Heart left ventricle (tissue), 16 donors: ENCODE data around the gene HP1BP3. TPM values are rescaled to one million over a fixed set of nuclear protein-coding genes. Genes with fewer than 3 reads are reported as not detected.
A peak's percentile ranks its signal among the peaks of the same experiment; 100 is the strongest.

ENCODE experiments used
- ATAC-seq, 4 donors: fragments of 200-7000 bp; cut with Tn5 transposase; one replicate each; pipeline ENCODE4 v1.9.1; 2020 to 2022; ENCODE audit warnings: moderate library complexity in 4 of 4, mild to moderate bottlenecking in 3 of 4, moderate number of reproducible peaks in 1 of 4
- DNase-seq, 5 donors: peaks; one replicate each; pipeline ENCODE4 v3.0.0-alpha.2; 2020
- H3K27ac ChIP-seq, 12 donors: fragments of 200-600 bp; sonication (generic) in 4 of 12; one replicate each; pipeline versions ENCODE4 v1.5.0 to v1.8.0; 2016 to 2022; ENCODE audit warnings: mild to moderate bottlenecking in 2 of 12
- H3K27me3 ChIP-seq, 9 donors: fragments of 200-600 bp; sonication (generic) in 2 of 9; one replicate each; pipeline versions ENCODE4 v1.5.1 to v1.8.0; 2016 to 2022; ENCODE audit warnings: mild to moderate bottlenecking in 3 of 9
- H3K36me3 ChIP-seq, 9 donors: fragments of 200-600 bp; sonication (generic) in 2 of 9; one replicate each; pipeline versions ENCODE4 v1.5.0 to v1.8.0; 2018 to 2022; ENCODE audit warnings: mild to moderate bottlenecking in 2 of 9
- H3K4me1 ChIP-seq, 12 donors: fragments of 200-600 bp; sonication (generic) in 4 of 12; one replicate each; pipeline versions ENCODE4 v1.5.0 to v1.8.0; 2016 to 2022; ENCODE audit warnings: mild to moderate bottlenecking in 3 of 12
- H3K4me3 ChIP-seq, 12 donors: fragments of 200-600 bp; sonication (generic) in 4 of 12; one replicate each; pipeline versions ENCODE4 v1.5.0 to v1.8.0; 2017 to 2022; ENCODE audit warnings: mild to moderate bottlenecking in 9 of 12, moderate library complexity in 4 of 12
- H3K9me3 ChIP-seq, 12 donors: fragments of 200-600 bp; sonication (generic) in 4 of 12; one replicate each; pipeline versions ENCODE4 v1.5.0 to v1.8.0; 2016 to 2022; ENCODE audit warnings: mild to moderate bottlenecking in 1 of 12
- POLR2A ChIP-seq, 2 donors: fragments of 450-650 bp; IDR thresholded peaks; one replicate each; pipeline ENCODE4 v1.6.1; 2017; ENCODE audit warnings: antibody characterized with exemption in 2 of 2, mild to moderate bottlenecking in 2 of 2, moderate library complexity in 2 of 2
- WGBS, 4 donors: extraction: QIAGEN DNeasy Blood & Tissue Kit in 2 of 4; methylation state at CpG; one replicate each; pipeline versions ENCODE4 v1.1.5 to v1.1.7; 2013 to 2018; 5-methylcytosine and 5-hydroxymethylcytosine counted together
- intact Hi-C, 10 donors: fragments of 100-400 bp; cut with DNase I; formaldehyde crosslinking; loops; one replicate each; pipeline versions ENCODE4 v1.11.1 to v1.14.2; 2022
- polyA plus RNA-seq, 2 donors: library from polyadenylated mRNA; stranded (reverse); fragments of 200-250 nt; gene quantifications; one replicate each; pipeline ENCODE4 v1.2.3, GENCODE V29; 2013
- total RNA-seq, 9 donors: library from RNA; depleted of rRNA in 2 of 9; stranded (reverse); fragments of >200 nt in 2 of 9; fragmentation: NEBNext Ultra II Directional in 3 of 9; extraction: Animal tissue kit (Norgen Biotek cat#: 25700) in 3 of 9; gene quantifications; one replicate each; pipeline versions ENCODE4 v1.1.0 to v1.2.4, GENCODE V29; 2016 to 2023
- TF ChIP-seq, protein P1 (sequence below), 12 donors: fragments of 200-600 bp; sonication (generic) in 4 of 12; IDR thresholded peaks; one replicate each; pipeline versions ENCODE4 v1.5.0 to v1.8.0; 2018 to 2022; ENCODE audit warnings: antibody characterized with exemption in 12 of 12, mild to moderate bottlenecking in 5 of 12
- donor health status: ischemic (EF 13 %, LVEDD 7.1; RV severe dilation, severe dysfunction).
- donor health status: healthy with polysubstance abuse.
- donor health status: DM: no; HTN: yes; CAD: no.
- donor health status: DM: no; HTN: no; CAD: no.
- donor health status: ischemic (EF 25% LVEDD 6.9; RV normal size, moderate dysfunction).
- donor health status: ischemic (EF 25% LVEDD 5.7; RV mildly dilated, moderate dysfunction).
- donor health status: healthy.
- donor health status: DM: yes; HTN: yes; CAD: no.
- donor health status: ischemic (EF 35%, LVEDD 5.7; RV mildly dilated, moderate dysfunction).
- donor health status: nonischemic (EF 11% LVEDD 7.7; RV severe dilation, severe dysfunction).
- donor health status: DM: yes; HTN: yes; CAD: no.
- donor health status: PGD.
- donor health status: ischemic (EF 29% LVEDD 5.4; RV normal size, mild dysfunction).
- donor health status: nonischemic (EF 23%, LVEDD 6.1; RV moderate dilation, normal function).

The HP1BP3 gene
- total and polyA plus RNA-seq, 11 donors, result 37.9 to 152 (median 113) TPM

GRCh38 chr1:20731057-20731991, 55.8 kb downstream of the HP1BP3 start:
- Histone ChIP-seq H3K4me3 (peak overlapping the region; percentile 42 to 69 (median 56)), H3K36me3 (no peaks in the 10 kb centered on the region), H3K9me3 (no peaks in the 10 kb centered on the region), H3K27ac (no peak overlapping the region), H3K27me3 (peaks cover 4 to 45% (median 26%) of the 10 kb centered on the region in 9 donors), H3K4me1 (peaks cover 0 to 32% (median 13%) of the 10 kb centered on the region in 12 donors)
- intact Hi-C loops, result loop anchor here in 4 of 10 donors (5.0 to 10.0 kb wide), 4 partner anchors 34 to 209 kb away; no protein-coding TSS in a partner anchor
- WGBS, 4 donors, result 12 to 20% (median 15%) methylated on average over 35 to 62 of the region's 62 CpGs
- DNase-seq (no peak), ATAC-seq (no peak)
- no peak for TF ChIP-seq POLR2A (IDR thresholded peaks at IDR 0.05)
- TF ChIP-seq, protein P1, sequence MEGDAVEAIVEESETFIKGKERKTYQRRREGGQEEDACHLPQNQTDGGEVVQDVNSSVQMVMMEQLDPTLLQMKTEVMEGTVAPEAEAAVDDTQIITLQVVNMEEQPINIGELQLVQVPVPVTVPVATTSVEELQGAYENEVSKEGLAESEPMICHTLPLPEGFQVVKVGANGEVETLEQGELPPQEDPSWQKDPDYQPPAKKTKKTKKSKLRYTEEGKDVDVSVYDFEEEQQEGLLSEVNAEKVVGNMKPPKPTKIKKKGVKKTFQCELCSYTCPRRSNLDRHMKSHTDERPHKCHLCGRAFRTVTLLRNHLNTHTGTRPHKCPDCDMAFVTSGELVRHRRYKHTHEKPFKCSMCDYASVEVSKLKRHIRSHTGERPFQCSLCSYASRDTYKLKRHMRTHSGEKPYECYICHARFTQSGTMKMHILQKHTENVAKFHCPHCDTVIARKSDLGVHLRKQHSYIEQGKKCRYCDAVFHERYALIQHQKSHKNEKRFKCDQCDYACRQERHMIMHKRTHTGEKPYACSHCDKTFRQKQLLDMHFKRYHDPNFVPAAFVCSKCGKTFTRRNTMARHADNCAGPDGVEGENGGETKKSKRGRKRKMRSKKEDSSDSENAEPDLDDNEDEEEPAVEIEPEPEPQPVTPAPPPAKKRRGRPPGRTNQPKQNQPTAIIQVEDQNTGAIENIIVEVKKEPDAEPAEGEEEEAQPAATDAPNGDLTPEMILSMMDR (IDR thresholded peaks at IDR 0.05), result no peak

DNA sequence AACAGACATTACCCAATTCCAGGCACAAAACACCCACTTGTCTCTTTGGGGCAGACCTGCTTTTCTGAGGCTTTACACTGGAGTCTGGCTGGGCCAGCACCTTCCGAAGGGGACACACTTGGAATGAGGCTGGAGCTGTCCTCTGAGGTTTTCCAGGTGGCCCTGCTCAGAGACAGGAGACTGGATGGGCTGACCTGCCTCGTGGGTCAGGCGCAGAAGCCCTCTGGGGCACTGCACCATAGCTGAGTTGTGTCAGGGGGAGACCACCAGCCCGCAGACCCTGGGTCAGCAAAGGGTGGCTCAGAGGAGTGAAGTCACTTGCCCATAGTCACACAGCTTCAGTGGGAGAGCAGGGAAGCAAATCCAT, 56.4 kb downstream of the HP1BP3 start:
- no peaks in the 10 kb centered on the region for H3K36me3 ChIP-seq
- no peak for DNase-seq
- intact Hi-C loops, result loop anchor here in 4 of 10 donors (5.0 to 10.0 kb wide), 4 partner anchors 33 to 208 kb away; no protein-coding TSS in a partner anchor
- no peak overlapping the region for H3K27ac ChIP-seq
- H3K4me3 ChIP-seq, result no peak overlapping the region
- TF ChIP-seq, protein P1 (IDR thresholded peaks at IDR 0.05), result no peak
- TF ChIP-seq POLR2A (IDR thresholded peaks at IDR 0.05), result no peak
- peaks cover 0 to 32% (median 13%) of the 10 kb centered on the region in 12 donors for H3K4me1 ChIP-seq
- no peak for ATAC-seq
- peaks cover 4 to 45% (median 26%) of the 10 kb centered on the region in 9 donors for H3K27me3 ChIP-seq
- 29 to 38% (median 37%) methylated on average over 4 of the region's 4 CpGs for WGBS, 4 donors
- no peaks in the 10 kb centered on the region for H3K9me3 ChIP-seq

GRCh38 chr1:20729990-20730689, 57.0 kb downstream of the HP1BP3 start:
- Histone ChIP-seq H3K36me3 (no peaks in the 10 kb centered on the region), H3K27me3 (peaks cover 4 to 45% (median 26%) of the 10 kb centered on the region in 9 donors), H3K4me3 (no peak overlapping the region), H3K27ac (no peak overlapping the region), H3K9me3 (no peaks in the 10 kb centered on the region), H3K4me1 (peaks cover 0 to 32% (median 13%) of the 10 kb centered on the region in 12 donors)
- TF ChIP-seq, protein P1 (IDR thresholded peaks at IDR 0.05), result no peak
- no peak for TF ChIP-seq POLR2A (IDR thresholded peaks at IDR 0.05)
- no peak for ATAC-seq
- 17 to 31% (median 23%) methylated on average over 19 of the region's 19 CpGs for WGBS, 4 donors
- intact Hi-C loops, result loop anchor here in 5 of 10 donors (5.0 to 10.0 kb wide), 5 partner anchors 33 to 215 kb away; no protein-coding TSS in a partner anchor
- DNase-seq, result no peak
